ENCODE measurements around the gene CHAF1B. TPM values are rescaled to one million over a fixed set of nuclear protein-coding genes. Genes with fewer than 3 reads are reported as not detected.

Gene CHAF1B
- total RNA-seq, 2 experiments from 2014 or later: 4.5 to 4.8 TPM

DNA sequence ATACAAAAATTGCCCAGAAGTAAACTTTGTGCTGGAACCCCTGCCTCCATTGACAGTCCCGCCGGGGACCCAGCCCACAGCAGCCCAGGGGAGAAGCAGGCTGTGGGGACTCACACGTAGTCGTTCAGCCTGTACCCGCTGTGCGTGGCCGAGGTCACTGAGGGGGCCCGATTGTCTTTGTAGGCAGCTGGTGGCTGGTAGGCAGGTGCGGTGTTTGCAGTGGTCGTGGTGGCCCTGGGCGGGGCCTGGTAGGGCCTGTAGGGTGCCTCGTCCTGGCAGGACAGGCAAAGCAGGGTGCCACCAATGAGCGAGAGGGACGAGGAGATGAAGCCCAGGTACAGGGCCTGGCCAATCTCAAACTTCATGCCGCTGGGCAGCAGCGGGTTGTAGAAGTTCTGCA, 75.7 kb downstream of the CHAF1B start:
- Histone ChIP-seq H3K27me3 (ENCODE audit: control insufficient read depth in 1 of 2, insufficient read depth in 2 of 2, low read length in 2 of 2) (no peaks in the 10 kb centered on the region), H3K36me3 (ENCODE audit: insufficient read depth, low read length) (no peaks in the 10 kb centered on the region), H3K4me3 (ENCODE audit: low read length) (no peak overlapping the region), H3K4me1 (ENCODE audit: insufficient read depth, low read length) (no peaks in the 10 kb centered on the region), H3K27ac (ENCODE audit: low read depth in 1 of 2, low read length in 2 of 2) (no peak overlapping the region), H3K9me3 (ENCODE audit: control insufficient read depth in 1 of 2, insufficient read depth in 1 of 2, low read length in 2 of 2) (no peaks in the 10 kb centered on the region)
- ChIA-PET CTCF (no interaction called here), POLR2A (no interaction called here)
- no peak for ATAC-seq (ENCODE audit: poor library complexity)
- H3K9me3 Mint-ChIP-seq: no peaks in the 10 kb centered on the region
- no peak overlapping the region for H3K27ac Mint-ChIP-seq
- peaks cover 5% of the 10 kb centered on the region for H3K27me3 Mint-ChIP-seq
- H3K4me3 Mint-ChIP-seq: no peak overlapping the region
- TF ChIP-seq, protein P1, sequence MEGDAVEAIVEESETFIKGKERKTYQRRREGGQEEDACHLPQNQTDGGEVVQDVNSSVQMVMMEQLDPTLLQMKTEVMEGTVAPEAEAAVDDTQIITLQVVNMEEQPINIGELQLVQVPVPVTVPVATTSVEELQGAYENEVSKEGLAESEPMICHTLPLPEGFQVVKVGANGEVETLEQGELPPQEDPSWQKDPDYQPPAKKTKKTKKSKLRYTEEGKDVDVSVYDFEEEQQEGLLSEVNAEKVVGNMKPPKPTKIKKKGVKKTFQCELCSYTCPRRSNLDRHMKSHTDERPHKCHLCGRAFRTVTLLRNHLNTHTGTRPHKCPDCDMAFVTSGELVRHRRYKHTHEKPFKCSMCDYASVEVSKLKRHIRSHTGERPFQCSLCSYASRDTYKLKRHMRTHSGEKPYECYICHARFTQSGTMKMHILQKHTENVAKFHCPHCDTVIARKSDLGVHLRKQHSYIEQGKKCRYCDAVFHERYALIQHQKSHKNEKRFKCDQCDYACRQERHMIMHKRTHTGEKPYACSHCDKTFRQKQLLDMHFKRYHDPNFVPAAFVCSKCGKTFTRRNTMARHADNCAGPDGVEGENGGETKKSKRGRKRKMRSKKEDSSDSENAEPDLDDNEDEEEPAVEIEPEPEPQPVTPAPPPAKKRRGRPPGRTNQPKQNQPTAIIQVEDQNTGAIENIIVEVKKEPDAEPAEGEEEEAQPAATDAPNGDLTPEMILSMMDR (IDR thresholded peaks at IDR 0.05): no peak
- intact Hi-C loops (cut with DNase I, micrococcal nuclease): no loop called here
- no peaks in the 10 kb centered on the region for H3K4me1 Mint-ChIP-seq (ENCODE audit: low read depth)
- DNase-seq: no peak
- H3K36me3 Mint-ChIP-seq (ENCODE audit: low read depth): no peaks in the 10 kb centered on the region

DNA sequence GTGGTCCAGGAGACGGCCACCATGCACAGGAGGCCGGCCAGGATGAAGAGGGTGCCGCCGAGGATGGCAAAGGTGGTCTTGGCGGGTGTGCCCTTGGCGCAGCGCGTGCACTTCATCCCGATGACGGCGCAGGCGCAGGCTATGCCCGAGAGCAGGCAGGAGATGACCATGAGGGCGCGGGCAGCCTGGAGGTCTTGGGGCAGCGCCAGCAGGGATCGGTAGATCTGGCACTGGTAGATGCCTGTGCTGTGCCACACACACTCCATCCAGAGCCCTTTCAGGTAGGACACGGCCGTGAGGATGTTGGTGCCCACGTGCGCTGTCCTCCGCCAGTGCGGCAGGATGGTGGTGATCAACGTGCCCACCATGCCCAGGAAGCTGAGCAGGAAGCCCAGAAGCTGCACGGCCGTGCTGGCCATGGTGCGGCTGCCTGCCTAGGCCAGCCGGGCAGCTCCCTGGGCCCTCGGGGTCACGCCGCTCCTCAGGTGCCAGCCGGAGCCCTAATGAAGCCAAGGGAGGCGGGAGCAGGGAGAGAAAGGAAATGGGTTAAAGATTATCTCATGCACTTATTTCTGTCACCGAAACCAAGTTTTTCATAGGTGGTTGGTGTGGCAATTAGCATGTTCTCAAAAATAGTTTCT, 76.2 kb downstream of the CHAF1B start:
- ChIA-PET CTCF (no interaction called here), POLR2A (no interaction called here)
- Histone ChIP-seq H3K36me3 (ENCODE audit: insufficient read depth, low read length) (no peaks in the 10 kb centered on the region), H3K27me3 (ENCODE audit: control insufficient read depth in 1 of 2, insufficient read depth in 2 of 2, low read length in 2 of 2) (no peaks in the 10 kb centered on the region), H3K4me3 (ENCODE audit: low read length) (no peak overlapping the region), H3K4me1 (ENCODE audit: insufficient read depth, low read length) (no peaks in the 10 kb centered on the region), H3K9me3 (ENCODE audit: control insufficient read depth in 1 of 2, insufficient read depth in 1 of 2, low read length in 2 of 2) (no peaks in the 10 kb centered on the region), H3K27ac (ENCODE audit: low read depth in 1 of 2, low read length in 2 of 2) (no peak overlapping the region)
- DNase-seq: no peak
- ATAC-seq (ENCODE audit: poor library complexity): no peak
- intact Hi-C loops (cut with DNase I, micrococcal nuclease): no loop called here
- H3K27ac Mint-ChIP-seq: no peak overlapping the region
- H3K27me3 Mint-ChIP-seq: peaks cover 5% of the 10 kb centered on the region
- H3K4me3 Mint-ChIP-seq: no peak overlapping the region
- no peaks in the 10 kb centered on the region for H3K9me3 Mint-ChIP-seq
- TF ChIP-seq, protein P1 (IDR thresholded peaks at IDR 0.05): no peak
- no peaks in the 10 kb centered on the region for H3K36me3 Mint-ChIP-seq (ENCODE audit: low read depth)
- H3K4me1 Mint-ChIP-seq (ENCODE audit: low read depth): no peaks in the 10 kb centered on the region

DNA sequence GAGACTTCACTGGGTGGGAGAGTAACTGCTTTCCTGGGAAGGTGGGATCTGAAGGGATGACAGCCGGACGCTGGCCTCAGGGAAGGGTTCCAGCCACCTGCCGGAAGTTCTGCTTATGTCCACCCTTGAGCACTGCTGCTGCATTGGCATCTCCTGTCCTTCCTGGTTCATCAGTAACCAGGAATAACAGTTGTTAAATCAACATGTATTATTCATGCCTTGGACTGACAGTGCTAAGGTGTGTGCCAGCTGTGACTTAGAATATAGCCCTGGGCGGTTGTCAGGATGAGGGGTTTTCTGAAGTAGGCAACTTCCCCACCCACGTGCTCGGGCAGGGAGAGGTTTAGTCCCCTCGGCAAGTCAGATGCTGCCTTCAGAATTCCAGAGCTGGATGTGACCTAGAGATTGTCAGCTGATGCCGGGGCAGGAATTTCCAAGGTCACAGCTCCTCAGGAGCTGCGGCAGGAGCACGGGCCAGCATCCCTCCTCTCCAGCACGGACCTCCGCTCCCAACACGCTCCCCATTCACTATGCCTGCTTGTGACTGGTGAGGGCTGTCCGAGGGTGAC, 76.8 kb downstream of the CHAF1B start:
- no peaks in the 10 kb centered on the region for H3K27me3 ChIP-seq (ENCODE audit: control insufficient read depth in 1 of 2, insufficient read depth in 2 of 2, low read length in 2 of 2)
- intact Hi-C loops (cut with DNase I, micrococcal nuclease): no loop called here
- H3K4me3 Mint-ChIP-seq: no peak overlapping the region
- H3K4me1 Mint-ChIP-seq (ENCODE audit: low read depth): no peaks in the 10 kb centered on the region
- POLR2A ChIA-PET: no interaction called here
- no peak overlapping the region for H3K27ac Mint-ChIP-seq
- CTCF ChIA-PET: no interaction called here
- no peaks in the 10 kb centered on the region for H3K9me3 ChIP-seq (ENCODE audit: control insufficient read depth in 1 of 2, insufficient read depth in 1 of 2, low read length in 2 of 2)
- no peaks in the 10 kb centered on the region for H3K4me1 ChIP-seq (ENCODE audit: insufficient read depth, low read length)
- DNase-seq (no peak), ATAC-seq (ENCODE audit: poor library complexity) (no peak)
- H3K9me3 Mint-ChIP-seq: no peaks in the 10 kb centered on the region
- no peaks in the 10 kb centered on the region for H3K36me3 Mint-ChIP-seq (ENCODE audit: low read depth)
- H3K36me3 ChIP-seq (ENCODE audit: insufficient read depth, low read length): no peaks in the 10 kb centered on the region
- H3K27me3 Mint-ChIP-seq: peaks cover 5% of the 10 kb centered on the region
- no peak overlapping the region for H3K4me3 ChIP-seq (ENCODE audit: low read length)
- TF ChIP-seq, protein P1 (IDR thresholded peaks at IDR 0.05): no peak
- no peak overlapping the region for H3K27ac ChIP-seq (ENCODE audit: low read depth in 1 of 2, low read length in 2 of 2)

Measured in CD4-positive, alpha-beta T cell (primary cell).